Left ventricle myocardium inferior (tissue), 1 donor: ENCODE data around the gene GMPR2. TPM values are rescaled to one million over a fixed set of nuclear protein-coding genes. Genes with fewer than 3 reads are reported as not detected.

Experiments used
- DNase-seq: peaks from one replicate; pipeline ENCODE4 v3.0.0-alpha.2; 2020
- H3K27ac ChIP-seq: fragments of 200-600 bp; replicated peaks from 2 replicates; pipeline ENCODE4 v1.8.0; 2021
- H3K27me3 ChIP-seq: fragments of 200-600 bp; 2 replicates; pipeline ENCODE4 v1.8.0; 2021; ENCODE audit warnings: low read depth
- H3K36me3 ChIP-seq: fragments of 200-600 bp; 2 replicates; pipeline ENCODE4 v1.8.0; 2021
- H3K4me1 ChIP-seq: fragments of 200-600 bp; 2 replicates; pipeline ENCODE4 v1.8.0; 2021
- H3K4me3 ChIP-seq: fragments of 200-600 bp; 2 replicates; pipeline ENCODE4 v1.8.0; 2021; ENCODE audit warnings: mild to moderate bottlenecking, moderate library complexity
- H3K9me3 ChIP-seq: fragments of 200-600 bp; replicated peaks from 2 replicates; pipeline ENCODE4 v1.8.0; 2021
- intact Hi-C: fragments of 100-400 bp; cut with micrococcal nuclease; formaldehyde crosslinking; loops from one replicate; pipeline ENCODE4 v1.11.0; 2022
- total RNA-seq: library from RNA; stranded (reverse); fragmentation: NEBNext Ultra II Directional; extraction: Animal tissue kit (Norgen Biotek cat#: 25700); gene quantifications from one replicate; pipeline ENCODE4 v1.2.1, GENCODE V29; 2021
- TF ChIP-seq, protein P1 (sequence below): fragments of 200-600 bp; IDR thresholded peaks from 2 replicates; pipeline ENCODE4 v1.8.0; 2021; ENCODE audit warnings: antibody characterized with exemption, mild to moderate bottlenecking, borderline replicate concordance
- donor health status: DM: no; HTN: yes; CAD: no; lungs with severe emphysema.

The GMPR2 gene
- total RNA-seq, 1 donor from 2014 or later, result 29.7 TPM

DNA sequence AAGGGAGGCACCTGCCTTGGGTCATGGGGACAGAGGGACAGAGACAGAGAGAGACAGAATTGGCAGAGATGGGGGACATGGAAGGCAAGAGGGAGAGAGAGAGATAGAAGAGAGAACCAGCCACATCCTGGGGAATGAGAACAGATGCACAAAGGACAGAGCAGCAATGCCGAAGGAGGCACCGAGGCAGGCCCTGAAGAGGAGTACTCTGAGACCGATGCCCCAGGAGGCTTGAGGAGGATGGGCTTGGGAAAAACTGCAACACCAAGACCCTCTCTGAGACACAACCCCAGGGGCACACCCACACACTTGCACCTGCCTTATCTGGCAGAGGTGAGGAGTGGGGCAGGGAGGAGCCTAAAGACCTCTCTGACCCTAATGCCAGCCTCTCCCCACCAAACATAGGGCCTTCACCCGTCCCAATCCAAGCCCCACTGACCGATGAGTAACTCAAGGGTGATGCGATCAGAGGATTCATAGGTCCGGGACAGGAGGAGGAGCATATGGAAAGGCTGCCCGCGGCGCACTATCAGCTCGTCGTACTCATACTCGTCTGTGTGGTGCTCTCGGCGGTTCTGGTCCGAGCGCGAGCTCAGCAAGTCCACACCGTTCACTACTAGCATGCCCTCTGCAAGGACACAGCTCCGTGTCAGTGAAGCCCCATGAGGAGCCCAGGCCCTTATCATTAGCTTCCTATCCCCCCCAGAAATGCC is 28.7 kb downstream of the GMPR2 start:
- no peaks in the 10 kb centered on the region for H3K9me3 ChIP-seq
- TF ChIP-seq, protein P1, sequence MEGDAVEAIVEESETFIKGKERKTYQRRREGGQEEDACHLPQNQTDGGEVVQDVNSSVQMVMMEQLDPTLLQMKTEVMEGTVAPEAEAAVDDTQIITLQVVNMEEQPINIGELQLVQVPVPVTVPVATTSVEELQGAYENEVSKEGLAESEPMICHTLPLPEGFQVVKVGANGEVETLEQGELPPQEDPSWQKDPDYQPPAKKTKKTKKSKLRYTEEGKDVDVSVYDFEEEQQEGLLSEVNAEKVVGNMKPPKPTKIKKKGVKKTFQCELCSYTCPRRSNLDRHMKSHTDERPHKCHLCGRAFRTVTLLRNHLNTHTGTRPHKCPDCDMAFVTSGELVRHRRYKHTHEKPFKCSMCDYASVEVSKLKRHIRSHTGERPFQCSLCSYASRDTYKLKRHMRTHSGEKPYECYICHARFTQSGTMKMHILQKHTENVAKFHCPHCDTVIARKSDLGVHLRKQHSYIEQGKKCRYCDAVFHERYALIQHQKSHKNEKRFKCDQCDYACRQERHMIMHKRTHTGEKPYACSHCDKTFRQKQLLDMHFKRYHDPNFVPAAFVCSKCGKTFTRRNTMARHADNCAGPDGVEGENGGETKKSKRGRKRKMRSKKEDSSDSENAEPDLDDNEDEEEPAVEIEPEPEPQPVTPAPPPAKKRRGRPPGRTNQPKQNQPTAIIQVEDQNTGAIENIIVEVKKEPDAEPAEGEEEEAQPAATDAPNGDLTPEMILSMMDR, result no peak
- intact Hi-C loops, result no loop called here
- H3K27me3 ChIP-seq, result no peaks in the 10 kb centered on the region
- H3K27ac ChIP-seq, result no peak overlapping the region
- no peak for DNase-seq
- H3K4me1 ChIP-seq, result no peaks in the 10 kb centered on the region
- H3K4me3 ChIP-seq, result no peak overlapping the region
- H3K36me3 ChIP-seq, result peaks cover 11% of the 10 kb centered on the region

DNA sequence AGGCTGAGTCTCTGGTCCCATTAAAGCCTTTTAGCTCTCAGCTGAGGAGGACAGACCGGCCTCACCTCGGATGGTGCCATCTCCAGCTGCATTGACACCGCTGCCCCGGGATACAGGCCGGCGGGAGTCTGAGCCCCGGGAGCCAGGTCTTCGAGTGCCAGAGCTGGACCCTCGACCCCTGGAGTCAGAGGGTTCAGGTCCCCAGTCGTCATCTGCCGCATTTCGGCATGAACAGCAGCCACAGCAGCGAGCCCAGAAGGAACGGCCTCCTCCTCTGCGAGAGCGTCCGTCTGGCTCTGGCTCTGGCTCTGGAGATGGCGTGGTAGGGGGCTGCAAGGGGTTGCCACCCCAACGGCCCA is 29.2 kb downstream of the GMPR2 start:
- Histone ChIP-seq H3K4me1 (no peaks in the 10 kb centered on the region), H3K27ac (no peak overlapping the region), H3K9me3 (no peaks in the 10 kb centered on the region), H3K27me3 (no peaks in the 10 kb centered on the region), H3K4me3 (no peak overlapping the region), H3K36me3 (peaks cover 16% of the 10 kb centered on the region)
- DNase-seq, result no peak
- TF ChIP-seq, protein P1, result no peak
- intact Hi-C loops, result no loop called here

DNA sequence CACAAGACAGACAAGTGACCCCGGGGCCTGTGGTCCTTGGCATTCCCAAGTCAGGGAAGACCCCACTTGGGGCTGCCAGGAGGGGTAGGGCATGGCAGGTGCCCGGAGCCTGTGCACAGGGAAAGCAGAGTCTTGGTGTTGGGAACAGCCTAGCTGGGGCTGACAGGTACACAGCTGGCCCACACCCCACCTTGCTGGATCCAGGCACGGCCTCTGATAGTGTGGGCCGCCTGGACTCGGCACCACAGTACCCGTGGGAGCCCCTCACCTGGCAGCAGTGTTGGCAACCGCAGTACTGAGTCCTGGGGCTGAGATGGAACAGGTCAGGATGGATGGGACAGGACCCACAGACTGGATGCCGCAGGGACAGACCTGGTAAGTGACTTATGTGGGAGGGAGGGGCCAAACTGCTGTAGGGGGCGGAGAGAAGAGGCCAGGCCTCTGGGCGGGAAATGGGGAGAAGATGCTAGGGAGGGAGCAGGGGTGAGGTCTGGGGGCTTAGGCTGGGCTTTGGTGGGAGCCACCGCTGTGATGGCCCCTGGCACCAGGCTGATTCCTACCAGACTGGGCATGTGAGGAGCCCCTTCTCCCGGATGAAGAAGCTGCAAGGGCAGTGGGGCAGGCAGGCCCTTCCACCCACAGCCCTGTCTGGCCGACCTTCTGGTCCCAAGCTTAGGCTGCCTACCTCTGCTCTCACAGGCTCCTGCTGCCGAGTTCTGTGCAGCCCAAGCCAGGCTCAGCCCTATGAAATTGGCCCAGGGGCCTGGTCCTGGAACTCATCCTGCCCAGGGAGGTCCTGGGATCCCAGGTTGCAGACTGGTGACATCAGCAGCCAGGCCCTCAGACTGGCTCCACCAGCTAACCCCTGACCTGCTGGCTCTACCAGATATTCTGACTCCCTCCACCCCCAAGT is 30.3 kb downstream of the GMPR2 start, which contains the start of gene TGM1:
Gene TGM1 (minus strand): TSS at position 357 of the 913 bp plus-strand sequence. CDS start 825 bp downstream, outside the sequence.
- H3K27me3 ChIP-seq, result no peaks in the 10 kb centered on the region
- no peak within 1 kb of the TSS for H3K27ac ChIP-seq
- TF ChIP-seq, protein P1, result no peak
- intact Hi-C loops, result no loop called here
- H3K36me3 ChIP-seq, result peaks cover 27% of the 10 kb centered on the region
- H3K4me3 ChIP-seq, result no peak within 1 kb of the TSS
- no peak for DNase-seq
- no peaks in the 10 kb centered on the region for H3K4me1 ChIP-seq
- H3K9me3 ChIP-seq, result no peaks in the 10 kb centered on the region

DNA sequence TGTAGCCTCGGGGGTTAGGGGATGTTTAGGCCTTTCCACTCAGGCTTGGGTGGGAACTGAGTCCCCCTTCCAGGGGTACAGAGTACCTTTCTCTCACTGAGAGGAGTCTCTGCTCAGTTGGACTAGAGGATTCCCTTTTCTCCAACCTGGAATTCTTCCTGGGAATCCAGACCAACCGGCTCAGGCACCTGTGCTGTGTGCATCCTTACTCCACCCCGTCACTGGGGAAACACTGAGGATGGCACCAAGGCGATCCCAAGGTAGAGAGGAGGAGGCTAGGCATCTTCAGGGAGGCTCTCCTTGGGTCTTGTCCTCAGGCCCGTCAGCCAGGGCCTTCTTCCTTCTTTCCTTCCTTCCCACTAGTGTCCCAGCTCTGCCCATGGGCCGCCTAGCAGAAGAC is 31.1 kb downstream of the GMPR2 start:
- intact Hi-C loops, result no loop called here
- Histone ChIP-seq H3K27me3 (no peaks in the 10 kb centered on the region), H3K4me1 (no peaks in the 10 kb centered on the region), H3K36me3 (peaks cover 35% of the 10 kb centered on the region), H3K4me3 (no peak overlapping the region), H3K9me3 (no peaks in the 10 kb centered on the region), H3K27ac (no peak overlapping the region)
- TF ChIP-seq, protein P1, result no peak
- DNase-seq, result no peak

DNA sequence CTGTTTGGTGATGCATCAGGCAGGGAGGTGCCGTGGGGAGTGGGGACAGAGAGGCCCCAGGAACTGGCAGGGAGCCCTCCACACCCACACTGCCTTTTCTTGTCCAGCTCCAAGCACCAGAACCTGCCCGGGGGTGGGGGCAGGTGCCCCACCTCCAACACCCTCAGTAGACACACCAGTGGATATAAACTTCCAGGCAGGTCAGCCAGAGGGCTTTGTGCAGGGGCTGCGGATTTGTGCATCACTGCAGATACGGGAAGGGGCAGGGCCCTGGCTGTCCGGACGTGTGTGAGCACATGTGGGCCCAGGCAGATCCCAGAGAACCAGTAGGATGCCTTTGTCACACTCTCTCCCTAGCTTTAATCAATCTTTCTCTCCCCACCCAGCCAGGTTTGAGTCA is 31.6 kb downstream of the GMPR2 start:
- H3K4me1 ChIP-seq, result no peaks in the 10 kb centered on the region
- TF ChIP-seq, protein P1, result no peak
- intact Hi-C loops, result no loop called here
- DNase-seq, result no peak
- H3K36me3 ChIP-seq, result peaks cover 40% of the 10 kb centered on the region
- no peaks in the 10 kb centered on the region for H3K27me3 ChIP-seq
- H3K27ac ChIP-seq, result no peak overlapping the region
- no peak overlapping the region for H3K4me3 ChIP-seq
- H3K9me3 ChIP-seq, result no peaks in the 10 kb centered on the region
